ENCODE results near the gene PDE12. TPM values are rescaled to one million over a fixed set of nuclear protein-coding genes. Genes with fewer than 3 reads are reported as not detected.

Gene PDE12
- polyA plus RNA-seq, 1 experiment = 11.5 TPM

DNA sequence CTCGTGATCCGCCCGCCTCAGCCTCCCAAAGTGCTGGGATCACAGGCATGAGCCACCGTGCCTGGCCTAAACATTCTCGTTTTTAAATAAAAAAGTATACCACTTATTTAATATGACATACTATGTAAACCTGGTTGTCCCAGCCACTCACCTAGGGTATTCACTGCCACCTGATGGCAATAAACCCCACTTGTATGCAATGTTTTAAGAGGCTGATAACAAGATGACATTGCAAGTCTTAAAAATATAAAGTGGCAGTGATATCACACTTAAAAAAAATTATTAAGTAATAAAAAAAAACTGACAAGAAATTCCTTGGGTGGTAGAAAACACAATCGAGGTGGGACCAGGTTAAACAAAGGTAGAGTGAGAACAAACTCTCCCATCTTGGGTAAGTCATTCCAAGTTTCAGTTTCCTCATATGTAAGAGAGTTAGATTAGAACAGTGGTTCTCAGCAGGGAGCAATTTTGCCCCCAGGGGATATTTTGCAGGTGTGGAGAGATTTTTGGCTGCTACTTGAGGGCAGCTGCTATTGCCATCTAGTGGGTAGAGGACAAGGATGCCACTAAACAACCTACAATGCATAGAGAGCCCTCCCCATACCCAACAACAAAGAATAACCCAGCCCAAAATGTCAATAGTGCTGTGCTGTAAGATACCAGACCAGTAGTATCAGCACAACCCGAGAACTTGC, 26.5 kb downstream of the PDE12 start:
- TF ChIP-seq, protein P1, sequence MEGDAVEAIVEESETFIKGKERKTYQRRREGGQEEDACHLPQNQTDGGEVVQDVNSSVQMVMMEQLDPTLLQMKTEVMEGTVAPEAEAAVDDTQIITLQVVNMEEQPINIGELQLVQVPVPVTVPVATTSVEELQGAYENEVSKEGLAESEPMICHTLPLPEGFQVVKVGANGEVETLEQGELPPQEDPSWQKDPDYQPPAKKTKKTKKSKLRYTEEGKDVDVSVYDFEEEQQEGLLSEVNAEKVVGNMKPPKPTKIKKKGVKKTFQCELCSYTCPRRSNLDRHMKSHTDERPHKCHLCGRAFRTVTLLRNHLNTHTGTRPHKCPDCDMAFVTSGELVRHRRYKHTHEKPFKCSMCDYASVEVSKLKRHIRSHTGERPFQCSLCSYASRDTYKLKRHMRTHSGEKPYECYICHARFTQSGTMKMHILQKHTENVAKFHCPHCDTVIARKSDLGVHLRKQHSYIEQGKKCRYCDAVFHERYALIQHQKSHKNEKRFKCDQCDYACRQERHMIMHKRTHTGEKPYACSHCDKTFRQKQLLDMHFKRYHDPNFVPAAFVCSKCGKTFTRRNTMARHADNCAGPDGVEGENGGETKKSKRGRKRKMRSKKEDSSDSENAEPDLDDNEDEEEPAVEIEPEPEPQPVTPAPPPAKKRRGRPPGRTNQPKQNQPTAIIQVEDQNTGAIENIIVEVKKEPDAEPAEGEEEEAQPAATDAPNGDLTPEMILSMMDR (IDR thresholded peaks at IDR 0.05; ENCODE audit: low read depth, low read length) = 0 out of 2 replicates have a peak, but pooled peaks have one; percentile 5
- H3K27ac ChIP-seq (ENCODE audit: low read depth, low read length) = no peak overlapping the region
- POLR2A ChIA-PET = no interaction called here
- CTCF ChIA-PET = no interaction called here
- no peak for DNase-seq (ENCODE audit: low read depth, low spot score)
- H3K4me3 ChIP-seq (ENCODE audit: low read depth, low read length) = no peak overlapping the region
- no peaks in the 10 kb centered on the region for H3K9me3 ChIP-seq (ENCODE audit: control insufficient read depth, insufficient read depth, low read length)
- H3K27me3 ChIP-seq (ENCODE audit: control insufficient read depth, insufficient read depth, low read length) = no peaks in the 10 kb centered on the region

DNA sequence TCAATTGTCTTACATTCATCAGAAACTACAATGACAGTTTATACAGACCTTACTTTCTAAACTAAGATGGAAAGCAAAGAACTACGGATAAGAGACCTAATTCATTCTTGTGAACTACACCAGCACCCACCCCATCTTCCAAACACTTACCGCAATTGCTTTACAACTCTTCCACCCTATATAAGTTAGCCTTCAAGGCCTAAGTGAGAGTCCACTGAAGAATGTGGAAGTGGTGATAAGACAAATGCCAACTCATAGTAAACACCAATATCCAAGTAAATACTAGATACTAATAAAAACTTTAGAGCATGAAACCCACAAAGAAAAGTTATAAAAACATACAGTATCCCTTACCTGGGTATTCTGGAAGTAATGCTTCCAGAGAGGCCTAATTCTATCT, 27.5 kb downstream of the PDE12 start:
- H3K27me3 ChIP-seq (ENCODE audit: control insufficient read depth, insufficient read depth, low read length) = no peaks in the 10 kb centered on the region
- no peak overlapping the region for H3K27ac ChIP-seq (ENCODE audit: low read depth, low read length)
- no peak for DNase-seq (ENCODE audit: low read depth, low spot score)
- no peaks in the 10 kb centered on the region for H3K9me3 ChIP-seq (ENCODE audit: control insufficient read depth, insufficient read depth, low read length)
- no peak overlapping the region for H3K4me3 ChIP-seq (ENCODE audit: low read depth, low read length)
- ChIA-PET POLR2A (no interaction called here), CTCF (no interaction called here)
- TF ChIP-seq, protein P1 (IDR thresholded peaks at IDR 0.05; ENCODE audit: low read depth, low read length) = no peak

DNA sequence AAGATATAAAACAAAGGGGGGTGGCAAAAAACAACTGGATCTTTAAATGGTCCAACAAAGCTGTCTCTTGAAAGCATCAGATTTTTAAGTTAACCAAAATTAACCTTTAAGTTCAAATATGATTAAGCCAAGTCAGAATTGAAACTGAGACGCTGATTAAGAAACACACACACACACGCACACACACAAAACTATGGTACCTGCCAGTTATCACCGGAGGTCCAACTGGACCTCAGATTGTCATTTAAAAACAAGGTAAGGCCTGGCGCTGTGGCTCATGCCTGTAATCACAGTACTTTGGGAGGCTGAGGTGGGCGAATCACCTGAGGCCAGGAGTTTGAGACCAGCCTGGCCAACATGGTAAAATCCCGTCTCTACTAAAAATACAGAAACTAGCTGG, 30.7 kb downstream of the PDE12 start:
- Histone ChIP-seq H3K4me3 (ENCODE audit: low read depth, low read length) (no peak overlapping the region), H3K27me3 (ENCODE audit: control insufficient read depth, insufficient read depth, low read length) (no peaks in the 10 kb centered on the region), H3K9me3 (ENCODE audit: control insufficient read depth, insufficient read depth, low read length) (no peaks in the 10 kb centered on the region; the same call in 1 of the 2 replicates), H3K27ac (ENCODE audit: low read depth, low read length) (no peak overlapping the region)
- CTCF ChIA-PET = no interaction called here
- TF ChIP-seq, protein P1 (IDR thresholded peaks at IDR 0.05; ENCODE audit: low read depth, low read length) = no peak
- POLR2A ChIA-PET = interaction anchor here (2.2 kb wide), 1 partner anchor 10 kb away, joined by 8 read pairs; the partner anchor contains the start of gene ARF4
- DNase-seq (ENCODE audit: low read depth, low spot score) = no peak

DNA sequence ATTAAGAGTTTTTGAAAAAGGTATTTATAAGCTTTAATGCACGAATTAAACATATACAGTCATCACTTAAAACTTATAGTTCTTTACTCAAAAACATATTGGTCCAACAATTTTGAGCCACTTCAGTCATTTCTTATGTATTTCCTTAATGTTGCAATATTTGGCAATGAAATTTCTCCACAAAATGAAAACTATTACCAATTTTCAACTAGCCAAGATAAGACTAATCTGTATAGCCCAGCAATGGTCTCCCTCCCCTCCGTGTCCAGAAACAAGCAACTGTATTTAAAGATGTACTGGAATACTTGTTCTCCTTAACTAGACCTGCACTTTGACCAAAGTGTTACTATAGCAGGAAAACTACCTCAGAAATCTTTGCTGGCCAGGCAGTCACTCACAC, 31.8 kb downstream of the PDE12 start:
- TF ChIP-seq, protein P1 (IDR thresholded peaks at IDR 0.05; ENCODE audit: low read depth, low read length) = no peak
- Histone ChIP-seq H3K9me3 (ENCODE audit: control insufficient read depth, insufficient read depth, low read length) (no peaks in the 10 kb centered on the region; the same call in 1 of the 2 replicates), H3K27ac (ENCODE audit: low read depth, low read length) (no peak overlapping the region), H3K27me3 (ENCODE audit: control insufficient read depth, insufficient read depth, low read length) (no peaks in the 10 kb centered on the region), H3K4me3 (ENCODE audit: low read depth, low read length) (no peak overlapping the region)
- ChIA-PET POLR2A (interaction anchor here (2.2 kb wide), 1 partner anchor 9 kb away, joined by 8 read pairs; the partner anchor contains the start of gene ARF4), CTCF (no interaction called here)
- no peak for DNase-seq (ENCODE audit: low read depth, low spot score)

DNA sequence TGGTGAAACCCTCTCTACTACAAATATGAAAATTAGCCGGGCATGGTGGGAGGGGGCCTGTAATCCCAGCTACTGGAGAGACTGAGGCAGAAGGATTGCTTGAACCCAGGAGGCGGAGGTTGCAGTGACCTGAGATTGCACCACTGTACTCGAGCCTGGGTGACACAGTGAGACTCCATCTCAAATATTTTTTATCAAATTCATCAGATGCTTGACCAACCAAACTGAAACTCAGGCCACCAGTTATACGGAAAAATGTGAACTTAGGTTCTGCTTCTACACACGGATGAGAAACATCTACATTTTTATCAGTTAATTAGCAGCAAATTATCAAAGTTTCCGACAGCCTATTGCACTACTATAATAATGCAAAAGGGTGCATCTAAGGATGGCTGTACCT, 36.2 kb downstream of the PDE12 start:
- H3K4me3 ChIP-seq (ENCODE audit: low read depth, low read length) = no peak overlapping the region; the same call in 1 of the 2 replicates
- DNase-seq (ENCODE audit: low read depth, low spot score) = no peak
- no peak overlapping the region for H3K27ac ChIP-seq (ENCODE audit: low read depth, low read length)
- ChIA-PET CTCF (no interaction called here), POLR2A (interaction anchor here (0.6 kb wide), 1 partner anchor 13 kb away, joined by 3 read pairs; no protein-coding TSS in a partner anchor)
- TF ChIP-seq, protein P1 (IDR thresholded peaks at IDR 0.05; ENCODE audit: low read depth, low read length) = no peak
- no peaks in the 10 kb centered on the region for H3K27me3 ChIP-seq (ENCODE audit: control insufficient read depth, insufficient read depth, low read length)
- no peaks in the 10 kb centered on the region; the same call in 1 of the 2 replicates for H3K9me3 ChIP-seq (ENCODE audit: control insufficient read depth, insufficient read depth, low read length)

Measured in AG04450 (cell line).